ENCODE results near the gene EFCAB6.

The EFCAB6 gene

GRCh38 chr22:43823353-43823908, 11.3 kb upstream of the EFCAB6 start:
- no peak overlapping the region for H3K4me3 ChIP-seq (ENCODE audit: low read depth, low read length)
- no peak for DNase-seq (ENCODE audit: low read depth)
- in situ Hi-C loops (cut with HindIII; ENCODE audit: low sequenced_read_pairs), result no loop called here
- TF ChIP-seq CTCF (IDR thresholded peaks at IDR 0.05; ENCODE audit: low read depth, low read length, missing control alignments), result no peak

DNA sequence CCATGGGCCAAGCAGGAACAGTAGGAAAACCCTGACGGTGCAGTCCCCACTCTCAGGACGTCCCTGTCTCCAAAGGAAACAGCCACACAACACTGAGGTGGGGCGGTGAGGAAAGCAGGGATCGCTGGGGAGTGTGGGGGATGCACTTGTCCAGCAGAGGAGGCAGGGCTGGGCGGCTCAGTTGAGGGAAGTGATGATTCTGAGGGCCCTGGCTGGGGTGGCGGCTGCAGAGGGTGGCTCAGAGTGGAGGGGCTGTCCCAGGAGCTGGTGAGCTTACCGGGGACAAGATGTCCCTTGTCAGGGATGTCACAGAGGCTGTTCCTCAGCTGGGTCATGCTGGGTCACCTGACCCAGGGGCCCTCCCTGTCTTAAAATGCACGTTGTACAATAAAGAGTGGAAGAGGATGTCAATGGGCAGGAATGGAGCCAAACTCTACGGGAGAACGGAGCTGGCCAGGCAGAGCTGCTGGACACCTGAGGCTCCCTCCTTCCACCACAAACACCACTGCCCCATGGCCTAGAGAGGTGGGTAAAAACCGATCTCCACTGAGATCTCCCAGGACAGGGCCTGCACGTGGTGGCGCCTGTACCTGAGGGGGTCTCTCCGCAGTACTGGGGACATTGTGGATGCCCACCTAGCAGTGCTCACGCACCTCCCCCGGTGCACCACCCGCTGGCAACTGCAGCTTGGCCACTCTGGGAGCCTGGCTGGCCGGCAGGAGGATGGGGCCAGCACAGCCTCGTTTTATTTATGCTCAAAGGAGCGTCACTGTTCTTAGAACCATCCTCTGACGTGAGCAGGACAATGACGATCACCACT, 9.7 kb upstream of the EFCAB6 start:
- no peak for TF ChIP-seq CTCF (IDR thresholded peaks at IDR 0.05; ENCODE audit: low read depth, low read length, missing control alignments)
- DNase-seq (ENCODE audit: low read depth), result no peak
- no peak overlapping the region for H3K4me3 ChIP-seq (ENCODE audit: low read depth, low read length)
- in situ Hi-C loops (cut with HindIII; ENCODE audit: low sequenced_read_pairs), result no loop called here

DNA sequence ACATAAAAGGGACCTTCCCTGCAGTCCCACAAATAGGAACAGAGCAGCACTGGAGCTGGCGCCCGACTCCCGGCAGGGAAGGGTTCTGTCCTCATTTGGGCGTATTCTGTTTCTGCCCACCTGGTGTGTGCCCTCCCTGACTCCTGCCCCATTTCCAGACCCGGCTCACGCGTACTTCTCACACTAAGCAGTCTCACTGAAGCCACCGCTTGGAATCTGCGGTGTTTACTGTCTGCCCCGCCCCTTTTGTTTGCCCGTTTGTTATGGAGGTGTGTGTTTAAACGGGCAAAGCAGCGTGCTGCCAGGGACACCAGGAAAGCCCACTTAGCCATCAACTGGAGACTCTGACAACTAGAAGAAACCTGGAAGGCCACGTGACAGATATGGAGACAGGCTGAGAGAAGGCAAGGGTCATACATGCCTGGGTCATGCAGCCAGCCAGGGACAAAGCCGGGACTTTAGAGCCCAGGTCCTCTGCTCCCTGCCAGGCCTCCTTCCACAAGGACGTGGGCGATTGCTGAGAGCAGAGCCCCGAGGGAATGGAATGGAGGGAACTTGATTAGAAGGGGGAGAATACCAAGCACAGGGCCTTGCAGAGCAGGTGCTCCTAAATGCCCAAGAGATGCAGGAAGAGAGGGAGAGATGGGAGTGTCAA, 8.7 kb upstream of the EFCAB6 start:
- no peak for TF ChIP-seq CTCF (IDR thresholded peaks at IDR 0.05; ENCODE audit: low read depth, low read length, missing control alignments)
- no peak for DNase-seq (ENCODE audit: low read depth)
- in situ Hi-C loops (cut with HindIII; ENCODE audit: low sequenced_read_pairs), result no loop called here
- H3K4me3 ChIP-seq (ENCODE audit: low read depth, low read length), result no peak overlapping the region

DNA sequence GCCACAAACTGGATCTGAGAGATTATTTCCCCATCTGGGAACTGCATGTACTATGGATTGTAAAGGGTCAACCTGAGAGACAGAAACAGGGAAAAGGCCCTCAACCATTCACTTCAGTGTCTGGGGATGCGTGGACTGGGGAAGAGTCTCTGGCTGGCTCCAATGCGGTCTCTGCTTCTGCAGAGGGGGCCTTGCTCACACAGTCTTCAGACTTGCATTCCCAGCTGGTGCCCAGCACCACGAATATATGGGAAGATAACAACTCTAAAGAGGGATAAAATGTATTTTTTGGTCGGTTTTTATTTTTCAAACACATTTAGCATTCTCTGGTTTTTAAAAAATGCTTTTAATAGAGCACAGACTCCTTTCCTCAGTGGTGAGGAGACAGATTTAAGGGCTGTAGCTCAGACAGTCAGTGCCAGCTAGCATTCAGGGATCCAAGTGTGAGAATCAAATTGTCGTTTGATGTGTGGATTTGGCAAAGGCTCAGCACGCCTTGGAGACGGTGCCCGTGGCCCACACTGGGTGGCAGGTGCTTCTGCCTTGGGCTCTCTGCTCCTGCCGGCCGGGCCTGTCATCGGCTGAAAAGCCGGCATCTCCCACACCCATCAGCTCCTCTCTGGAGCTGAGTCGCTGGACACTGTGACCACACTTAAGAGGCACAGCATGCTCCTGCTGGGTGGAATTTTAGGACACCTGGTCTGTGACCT, 8.0 kb upstream of the EFCAB6 start:
- in situ Hi-C loops (cut with HindIII; ENCODE audit: low sequenced_read_pairs), result no loop called here
- DNase-seq (ENCODE audit: low read depth), result no peak
- TF ChIP-seq CTCF (IDR thresholded peaks at IDR 0.05; ENCODE audit: low read depth, low read length, missing control alignments), result no peak
- H3K4me3 ChIP-seq (ENCODE audit: low read depth, low read length), result no peak overlapping the region

DNA sequence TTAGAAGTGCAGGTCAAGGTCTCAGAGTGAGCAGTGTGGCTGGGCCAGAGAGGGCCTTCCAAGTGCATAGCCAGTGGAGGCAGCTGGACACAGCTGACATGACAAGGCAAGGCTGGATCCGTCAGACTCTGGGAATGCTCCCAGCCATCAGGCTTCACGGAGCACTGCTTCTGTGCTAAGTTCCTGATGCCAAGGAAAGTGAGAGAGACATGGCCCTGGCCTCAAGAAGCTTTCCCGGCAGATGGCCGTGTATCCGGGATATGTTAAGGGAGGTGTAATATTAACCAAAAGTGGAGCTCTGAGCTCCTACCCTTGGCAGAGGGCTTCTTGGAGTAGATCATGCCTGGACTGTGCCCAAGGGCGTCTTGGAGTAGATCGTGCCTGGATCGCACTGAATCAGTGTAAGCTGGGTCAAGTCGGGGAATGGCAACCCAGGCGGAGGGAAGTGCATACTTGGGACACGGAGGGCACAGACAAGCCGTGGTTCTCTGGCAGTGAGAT, 7.4 kb upstream of the EFCAB6 start:
- no peak for DNase-seq (ENCODE audit: low read depth)
- TF ChIP-seq CTCF (IDR thresholded peaks at IDR 0.05; ENCODE audit: low read depth, low read length, missing control alignments), result no peak
- in situ Hi-C loops (cut with HindIII; ENCODE audit: low sequenced_read_pairs), result no loop called here
- no peak overlapping the region for H3K4me3 ChIP-seq (ENCODE audit: low read depth, low read length)

- TF ChIP-seq CTCF (IDR thresholded peaks at IDR 0.05; ENCODE audit: low read depth, low read length, missing control alignments), result no peak
- in situ Hi-C loops (cut with HindIII; ENCODE audit: low sequenced_read_pairs), result no loop called here
- DNase-seq (ENCODE audit: low read depth), result no peak
- H3K4me3 ChIP-seq (ENCODE audit: low read depth, low read length), result no peak overlapping the region
Measured at GRCh38 chr22:43818981-43819380, 6.9 kb upstream of the EFCAB6 start.

All from astrocyte of the cerebellum (primary cell).